OCI-LY7 (cell line): ENCODE measurements around the gene ENO2. TPM values are rescaled to one million over a fixed set of nuclear protein-coding genes. Genes with fewer than 3 reads are reported as not detected.
A peak's percentile ranks its signal among the peaks of the same experiment; 100 is the strongest.
"Not testable (repeated sequence)": the region's sequence is repeated elsewhere in the genome, so short reads cannot be mapped to it uniquely, and the experiment has no call there.

ENCODE experiments used
- BruUV-seq: library from RNA; stranded (reverse); fragments of 400-500 nt; replicated peaks from 2 replicates; lab custom pipeline; 2021; lab: Mats Ljungman, UMichigan
- CTCF ChIA-PET: fragments of 300-600 bp; sonication (Branson Sonifier 250); formaldehyde crosslinking; loops from one replicate; lab custom pipeline; 2022; ENCODE audit warnings: antibody characterized with exemption; ENCODE audit not compliant: unreplicated experiment; lab: Charles Lee
- POLR2A ChIA-PET: fragments of 300-600 bp; sonication (Branson Sonifier 250); formaldehyde crosslinking; loops from one replicate; lab custom pipeline; 2022; ENCODE audit warnings: antibody characterized with exemption; lab: Charles Lee
- DNase-seq: peaks from one replicate; pipeline ENCODE4 v3.0.0-alpha.2; 2015; ENCODE audit warnings: low spot score
- H2AFZ ChIP-seq: fragments of 200-600 bp; sonication (generic), shearing (Covaris generic); 2 replicates; pipeline ENCODE4 v1.6.1; 2014; ENCODE audit warnings: mild to moderate bottlenecking, antibody characterized with exemption, low read length, moderate library complexity
- H3K27ac ChIP-seq: fragments of 200-600 bp; sonication (generic); 2 replicates; pipeline ENCODE4 v1.5.1; 2014; ENCODE audit warnings: mixed run types, low read depth, mild to moderate bottlenecking, moderate library complexity, low read length, inconsistent platforms; ENCODE audit not compliant: poor library complexity, severe bottlenecking
- H3K36me3 ChIP-seq: fragments of 200-600 bp; sonication (generic); 2 replicates; pipeline ENCODE4 v1.6.1; 2014; ENCODE audit warnings: mild to moderate bottlenecking, antibody characterized with exemption, low read length, moderate library complexity, mixed read lengths; ENCODE audit not compliant: insufficient read depth
- H3K4me1 ChIP-seq: fragments of 200-600 bp; sonication (generic); 2 replicates; pipeline ENCODE4 v1.5.1; 2014; ENCODE audit warnings: mild to moderate bottlenecking, low read length; ENCODE audit not compliant: insufficient read depth, poor library complexity, severe bottlenecking
- H3K4me2 ChIP-seq: fragments of 200-600 bp; sonication (generic); 2 replicates; pipeline ENCODE4 v1.6.1; 2014; ENCODE audit warnings: mild to moderate bottlenecking, low read length
- H3K4me3 ChIP-seq: fragments of 200-600 bp; sonication (generic); 2 replicates; pipeline ENCODE4 v1.5.1; 2014; ENCODE audit warnings: mild to moderate bottlenecking, low read depth, low read length; ENCODE audit not compliant: poor library complexity, severe bottlenecking
- H3K79me2 ChIP-seq: fragments of 200-600 bp; sonication (generic); 2 replicates; pipeline ENCODE4 v1.6.1; 2016; ENCODE audit warnings: low read depth, mild to moderate bottlenecking, low read length, moderate library complexity, mixed read lengths; ENCODE audit not compliant: insufficient read depth
- H3K9me2 ChIP-seq: fragments of 200-600 bp; sonication (generic); 2 replicates; pipeline ENCODE4 v1.6.1; 2016; ENCODE audit warnings: mild to moderate bottlenecking, low read length, mixed read lengths; ENCODE audit not compliant: insufficient read depth
- H3K9me3 ChIP-seq: fragments of 200-600 bp; sonication (generic); 2 replicates; pipeline ENCODE4 v1.6.1; 2014; ENCODE audit warnings: mild to moderate bottlenecking, mixed run types, low read length, mixed read lengths
- H4K20me1 ChIP-seq: fragments of 200-600 bp; sonication (generic); 2 replicates; pipeline ENCODE4 v1.6.1; 2014; ENCODE audit warnings: mild to moderate bottlenecking, antibody characterized with exemption, low read length, moderate library complexity, mixed read lengths; ENCODE audit not compliant: insufficient read depth
- CTCF ChIP-seq: fragments of 200-600 bp; sonication (generic); conservative IDR thresholded peaks from 2 replicates; pipeline ENCODE4 v1.5.1; 2014; ENCODE audit warnings: mild to moderate bottlenecking, antibody characterized with exemption, low read length, moderate library complexity, mixed read lengths
- EZH2phosphoT487 ChIP-seq: fragments of 200-600 bp; sonication (generic); IDR thresholded peaks from 2 replicates; pipeline ENCODE4 v1.6.1; 2018; ENCODE audit warnings: low read depth, borderline replicate concordance, mild to moderate bottlenecking, mixed run types, antibody characterized with exemption, low read length, moderate library complexity, mixed read lengths
- intact Hi-C: fragments of 100-400 bp; cut with micrococcal nuclease; formaldehyde crosslinking; loops from one replicate; pipeline ENCODE4 v1.10.0; 2022; ENCODE audit not compliant: unreplicated experiment
- total RNA-seq, 2 experiments: library from RNA; depleted of rRNA in 1 of 2; stranded (reverse); fragments of >200 nt in 1 of 2; shearing (Covaris generic) in 1 of 2; gene quantifications; 2 replicates each; pipeline ENCODE4 v1.2.3, GENCODE V29; 2014 to 2022

ENO2 gene
- total RNA-seq, 2 experiments from 2014 or later: 24.9 to 89.5 TPM

GRCh38 chr12:6869049-6870021 is 45.0 kb upstream of the ENO2 start:
- ChIA-PET POLR2A (interaction anchor here (0.6 to 6.0 kb wide), 8 partner anchors 13 to 99 kb away, joined by 3 to 60 read pairs (median 5); partner anchors contain the start of genes C12orf57, CDCA3, GNB3 and RNU7-1), CTCF (interaction anchor here (0.5 to 1.3 kb wide), 7 partner anchors 15 to 328 kb away, joined by 3 to 7 read pairs (median 4); partner anchors contain the start of genes CDCA3 and PTPN6)
- H3K9me3 ChIP-seq: no peaks in the 10 kb centered on the region
- H3K4me3 ChIP-seq: peak overlapping the region; percentile 93
- H3K36me3 ChIP-seq: peaks cover 62% of the 10 kb centered on the region
- H4K20me1 ChIP-seq: 0 out of 2 replicates have a peak, but pooled peaks cover 10% of the 10 kb centered on the region
- no peak overlapping the region for H2AFZ ChIP-seq
- H3K79me2 ChIP-seq: peaks cover 18% of the 10 kb centered on the region; the same call in 1 of the 2 replicates
- BruUV-seq: no TSS peak
- H3K9me2 ChIP-seq: no peaks in the 10 kb centered on the region
- TF ChIP-seq EZH2phosphoT487: no peak
- TF ChIP-seq CTCF: peak; percentile 87
- intact Hi-C loops: loop anchor here (2.0 to 5.0 kb wide), 5 partner anchors 55 to 323 kb away; partner anchors contain the start of genes C1R and C1RL
- H3K4me1 ChIP-seq: peaks cover 53% of the 10 kb centered on the region
- peak; percentile 85 for DNase-seq
- H3K27ac ChIP-seq: peak overlapping the region; percentile 66
- peak overlapping the region; percentile 100 for H3K4me2 ChIP-seq

GRCh38 chr12:6870304-6870703 is 44.1 kb upstream of the ENO2 start:
- Histone ChIP-seq H4K20me1 (0 out of 2 replicates have a peak, but pooled peaks cover 10% of the 10 kb centered on the region), H3K4me1 (peaks cover 59% of the 10 kb centered on the region), H3K79me2 (peaks cover 22% of the 10 kb centered on the region; the same call in 1 of the 2 replicates), H3K36me3 (peaks cover 54% of the 10 kb centered on the region), H3K27ac (peak overlapping the region; percentile 60), H3K4me2 (peak overlapping the region; percentile 100; the same call in 1 of the 2 replicates)
- CTCF ChIA-PET, H3K9me3 ChIP-seq, H3K4me3 ChIP-seq, DNase-seq, H2AFZ ChIP-seq, H3K9me2 ChIP-seq: not testable (repeated sequence)
- POLR2A ChIA-PET: interaction anchor here (0.6 to 2.0 kb wide), 3 partner anchors 12 to 209 kb away, joined by 3 to 7 read pairs (median 4); no protein-coding TSS in a partner anchor
- BruUV-seq: TSS peak; percentile 89
- intact Hi-C loops: loop anchor here (5.0 kb wide), 3 partner anchors 92 to 322 kb away; partner anchors contain the start of gene C1RL
